ENCODE data around the gene ZNF385A. TPM values are rescaled to one million over a fixed set of nuclear protein-coding genes. Genes with fewer than 3 reads are reported as not detected.

Gene ZNF385A
- total RNA-seq, 1 donor: 2.2 TPM

- H3K4me3 ChIP-seq (ENCODE audit: low read depth, low read length): peak overlapping the region; percentile 52
- peak; percentile 84 for DNase-seq (ENCODE audit: low read depth)
- peak; percentile 92 for TF ChIP-seq CTCF (IDR thresholded peaks at IDR 0.05; ENCODE audit: insufficient read depth, low read depth, low read length)
These were observed 14.3 kb downstream of the ZNF385A start for GRCh38 chr12:54370171-54370730.

- peak overlapping the region; percentile 52 for H3K4me3 ChIP-seq (ENCODE audit: low read depth, low read length)
- DNase-seq (ENCODE audit: low read depth): no peak
- TF ChIP-seq CTCF (IDR thresholded peaks at IDR 0.05; ENCODE audit: insufficient read depth, low read depth, low read length): no peak
These were observed 14.9 kb downstream of the ZNF385A start for GRCh38 chr12:54369597-54370131.

- TF ChIP-seq CTCF (IDR thresholded peaks at IDR 0.05; ENCODE audit: insufficient read depth, low read depth, low read length): peak; percentile 94
- peak overlapping the region; percentile 28 for H3K4me3 ChIP-seq (ENCODE audit: low read depth, low read length)
- DNase-seq (ENCODE audit: low read depth): peak; percentile 87
These were observed 15.6 kb downstream of the ZNF385A start for GRCh38 chr12:54368709-54369596.

- no peak for TF ChIP-seq CTCF (IDR thresholded peaks at IDR 0.05; ENCODE audit: insufficient read depth, low read depth, low read length)
- no peak for DNase-seq (ENCODE audit: low read depth)
These were observed 16.4 kb downstream of the ZNF385A start for GRCh38 chr12:54368025-54368708.

GRCh38 chr12:54364413-54364812 is 20.1 kb downstream of the ZNF385A start, which contains the start of gene GPR84:
TSS of gene GPR84 (minus strand) at chr12:54364486. CDS start at chr12:54363851, 635 bp downstream.
- no peak for TF ChIP-seq CTCF (IDR thresholded peaks at IDR 0.05; ENCODE audit: insufficient read depth, low read depth, low read length)
- H3K4me3 ChIP-seq (ENCODE audit: low read depth, low read length): no peak within 1 kb of the TSS
- no peak for DNase-seq (ENCODE audit: low read depth)

More at GRCh38 chr12:54368025-54368708, 16.4 kb downstream of the ZNF385A start:
- H3K4me3 ChIP-seq (ENCODE audit: low read depth, low read length): no peak overlapping the region

- DNase-seq (ENCODE audit: low read depth): no peak
- no peak for TF ChIP-seq CTCF (IDR thresholded peaks at IDR 0.05; ENCODE audit: insufficient read depth, low read depth, low read length)
- no peak overlapping the region for H3K4me3 ChIP-seq (ENCODE audit: low read depth, low read length)
These were observed 20.9 kb downstream of the ZNF385A start for GRCh38 chr12:54363618-54364017.
